ENCODE data around the gene GOLGA6L25.
A peak's percentile ranks its signal among the peaks of the same experiment; 100 is the strongest.
"Not testable (repeated sequence)": the region's sequence is repeated elsewhere in the genome, so short reads cannot be mapped to it uniquely, and the experiment has no call there.

Gene GOLGA6L25

DNA sequence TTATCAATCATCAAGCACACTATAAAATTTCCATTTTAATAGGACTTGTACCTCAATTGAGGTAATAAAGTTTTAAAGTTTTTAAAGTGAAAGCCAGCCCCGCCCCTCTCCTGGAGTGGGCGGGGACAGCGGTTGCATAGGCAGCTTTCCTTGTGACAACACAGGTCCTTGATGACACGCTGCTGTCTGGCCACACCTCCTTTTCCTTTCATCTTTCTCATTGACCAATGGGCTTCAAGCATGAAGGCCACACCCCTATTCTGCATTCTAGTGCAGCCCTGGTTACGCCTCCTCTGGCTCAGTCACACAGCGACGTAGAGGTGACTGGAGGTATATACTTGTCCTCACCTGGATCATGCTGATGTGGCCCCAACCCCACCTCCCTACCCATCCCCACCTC is at the start of gene GOLGA6L25:
GOLGA6L25 (plus strand) TSS at position 301 of the 400 bp plus-strand sequence; CDS start at position 362, 61 bp downstream.
- H3K27ac ChIP-seq, H3K4me3 ChIP-seq: not testable (repeated sequence)

GRCh38 chr15:28508217-28508889 is 45.0 kb upstream of the GOLGA6L25 start:
- not testable (repeated sequence) for H3K27ac ChIP-seq, H3K4me3 ChIP-seq

GRCh38 chr15:28514128-28514527 is 39.2 kb upstream of the GOLGA6L25 start:
- H3K4me3 ChIP-seq, H3K27ac ChIP-seq: not testable (repeated sequence)

DNA sequence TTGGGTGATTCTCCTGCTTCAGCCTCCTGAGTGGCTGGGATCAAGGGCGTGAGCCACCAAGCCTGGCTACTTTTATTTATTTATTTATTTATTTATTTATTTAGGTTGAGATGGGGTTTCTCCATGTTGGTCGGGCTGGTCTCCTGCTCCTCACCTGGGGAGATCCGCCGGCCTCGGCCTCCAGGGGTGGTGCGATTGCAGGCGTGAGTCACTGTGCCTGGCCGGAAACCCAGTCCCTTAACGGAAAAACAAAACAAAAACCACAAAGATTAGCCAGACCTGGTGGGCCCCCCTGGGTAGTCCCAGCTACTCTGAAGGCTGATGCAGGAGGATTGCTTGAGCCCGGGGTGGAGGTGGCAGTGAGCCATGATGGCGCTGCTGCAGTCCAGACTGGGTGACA is 38.2 kb upstream of the GOLGA6L25 start:
- H3K27ac ChIP-seq, H3K4me3 ChIP-seq: not testable (repeated sequence)

DNA sequence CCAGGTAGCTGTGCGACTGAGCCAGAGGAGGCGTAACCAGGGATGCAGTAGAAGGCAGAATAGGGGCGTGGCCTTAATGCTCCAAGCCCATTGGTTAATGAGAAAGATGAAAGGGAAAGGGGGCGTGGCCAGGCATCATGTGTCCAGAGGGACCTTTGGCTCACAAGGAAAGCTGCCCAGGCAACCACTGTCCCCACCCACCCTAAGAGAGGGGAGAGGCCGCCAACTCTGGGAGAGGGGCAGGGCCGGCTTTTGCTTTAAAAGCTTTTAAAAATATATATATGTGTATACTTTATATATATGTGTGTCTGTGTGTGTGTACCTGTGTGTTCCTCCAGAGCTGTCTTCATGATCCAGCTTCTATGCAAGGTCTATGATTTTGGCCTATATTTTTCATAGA is 20.4 kb upstream of the GOLGA6L25 start, which contains the start of gene GOLGA8G:
GOLGA8G (minus strand) TSS at position 18 of the 400 bp plus-strand sequence. CDS start 62 bp downstream, outside the sequence.
- H3K4me3 ChIP-seq, H3K27ac ChIP-seq: not testable (repeated sequence)

DNA sequence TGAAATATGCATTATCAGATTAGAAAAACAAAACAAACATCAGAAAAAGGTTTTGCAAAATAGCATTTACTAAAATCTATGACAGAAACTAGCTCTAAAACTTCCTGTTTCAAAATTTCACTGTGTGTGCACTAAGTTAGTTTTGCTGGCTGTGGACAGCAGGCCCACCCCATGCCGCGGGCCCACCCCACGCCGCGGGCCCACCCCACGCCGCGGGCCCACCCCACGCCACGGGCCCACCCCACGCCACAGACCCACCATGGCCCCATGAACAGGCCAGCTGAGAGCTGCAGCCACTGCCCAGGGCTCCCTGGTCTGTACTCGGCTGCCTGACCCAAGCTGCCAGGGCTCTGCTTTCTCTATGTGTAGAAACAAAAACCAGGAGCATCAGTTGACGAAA is 20.0 kb downstream of the GOLGA6L25 start:
- not testable (repeated sequence) for H3K27ac ChIP-seq, H3K4me3 ChIP-seq

- not testable (repeated sequence) for H3K27ac ChIP-seq
- peak overlapping the region in 3 of 7 experiments; percentile 16 to 21 (median 16) for H3K4me3 ChIP-seq
Observed at GRCh38 chr15:28588977-28589606, 35.7 kb downstream of the GOLGA6L25 start.

- Histone ChIP-seq H3K4me3 (peak overlapping the region; percentile 13 to 35 (median 29)), H3K27ac (peak overlapping the region in 1 of 21 experiments; percentile 42)
Observed at GRCh38 chr15:28589769-28590168, 36.4 kb downstream of the GOLGA6L25 start.

DNA sequence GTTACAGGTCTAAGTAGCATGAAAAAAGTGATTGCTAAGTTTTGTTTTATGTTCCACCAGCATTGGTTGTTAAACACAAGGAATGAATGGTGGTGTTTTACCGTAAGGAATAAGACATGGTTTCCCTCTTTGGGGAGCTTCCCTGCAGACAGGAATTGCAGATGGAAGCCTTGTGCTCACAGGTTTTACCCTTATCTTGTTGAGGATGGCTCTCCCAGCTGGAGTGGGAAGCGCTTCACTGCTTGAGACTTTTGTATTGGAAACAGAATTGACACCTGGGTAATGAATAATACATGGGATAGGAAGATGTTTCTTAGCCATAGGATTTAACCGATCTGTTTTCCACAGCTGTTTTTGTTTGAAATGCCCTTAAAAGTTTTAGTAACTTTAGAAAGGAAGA is 39.0 kb downstream of the GOLGA6L25 start:
- not testable (repeated sequence) for H3K27ac ChIP-seq, H3K4me3 ChIP-seq

GRCh38 chr15:28593424-28594129 is 40.2 kb downstream of the GOLGA6L25 start:
- H3K27ac ChIP-seq, H3K4me3 ChIP-seq: not testable (repeated sequence)

DNA sequence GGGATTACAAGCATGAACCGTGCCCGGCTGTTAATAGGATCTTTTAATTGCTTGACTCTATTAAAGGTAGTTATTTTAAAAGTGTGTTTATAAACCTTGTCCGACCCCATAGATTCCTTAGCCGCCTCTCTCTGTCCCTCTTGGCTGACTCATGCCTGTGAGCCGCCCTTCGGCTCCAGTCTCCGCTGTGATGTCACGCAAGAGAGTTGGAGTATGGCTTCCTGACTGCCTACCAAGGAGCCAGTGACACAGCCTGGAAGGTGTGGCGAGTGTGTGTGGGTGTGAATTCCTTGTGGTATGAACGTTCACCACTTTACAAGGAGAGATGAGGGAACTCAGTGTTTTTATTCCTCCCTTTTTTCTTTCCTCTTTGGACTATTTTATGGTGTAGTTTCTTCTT is 44.1 kb downstream of the GOLGA6L25 start:
- H3K4me3 ChIP-seq, H3K27ac ChIP-seq: not testable (repeated sequence)

DNA sequence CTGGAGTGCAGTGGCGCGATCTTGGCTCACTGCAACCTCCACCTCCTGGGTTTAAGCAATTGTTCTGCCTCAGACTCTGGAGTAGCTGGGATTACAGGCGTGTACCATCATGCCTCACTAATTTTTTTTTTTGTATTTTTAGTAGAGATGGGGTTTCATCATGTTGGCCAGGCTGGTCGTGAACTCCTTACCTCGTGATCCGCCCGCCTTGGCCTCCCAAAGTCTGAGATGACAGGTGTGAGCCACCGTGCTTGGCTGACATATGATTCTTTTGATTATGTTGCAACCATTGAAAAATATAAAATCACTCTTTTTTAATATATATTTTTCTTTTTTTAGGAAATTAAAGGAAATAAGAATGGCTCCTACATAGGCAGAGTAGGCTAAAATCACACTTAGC is 44.8 kb downstream of the GOLGA6L25 start:
- not testable (repeated sequence) for H3K4me3 ChIP-seq, H3K27ac ChIP-seq

- H3K27ac ChIP-seq, H3K4me3 ChIP-seq: not testable (repeated sequence)
Observed at GRCh38 chr15:28602152-28602551, 48.8 kb downstream of the GOLGA6L25 start.
